Right atrium auricular region (tissue), 2 donors: Measurements from ENCODE around the gene PTPRD. TPM values are rescaled to one million over a fixed set of nuclear protein-coding genes. Genes with fewer than 3 reads are reported as not detected.

ENCODE experiments used
- DNase-seq: peaks from one replicate; pipeline ENCODE4 v3.0.0-alpha.2; 2019; ENCODE audit warnings: low spot score
- H3K27ac ChIP-seq, 2 donors: fragments of 200-600 bp; sonication (generic); 1 replicate in 1 of 2; 2 replicates in 1 of 2; pipeline ENCODE4 v1.5.1; 2016 to 2019
- H3K27me3 ChIP-seq, 2 donors: fragments of 200-600 bp; sonication (generic); one replicate each; pipeline versions ENCODE4 v1.5.1 to v1.6.0; 2017 to 2019
- H3K36me3 ChIP-seq: fragments of 200-600 bp; sonication (generic); one replicate; pipeline ENCODE4 v1.5.1; 2016
- H3K4me1 ChIP-seq, 2 donors: fragments of 200-600 bp; sonication (generic); one replicate each; pipeline versions ENCODE4 v1.5.1 to v1.6.0; 2017 to 2019
- H3K4me3 ChIP-seq, 2 donors: fragments of 200-600 bp; sonication (generic); 1 replicate in 1 of 2; 2 replicates in 1 of 2; pipeline ENCODE4 v1.5.1; 2017 to 2019; ENCODE audit warnings: mild to moderate bottlenecking in 1 of 2, moderate library complexity in 1 of 2
- H3K9me3 ChIP-seq, 2 donors: fragments of 200-600 bp; sonication (generic); one replicate each; pipeline ENCODE4 v1.5.1; 2019
- total RNA-seq, 2 donors: library from RNA; depleted of rRNA; stranded (reverse); fragments of >200 nt; gene quantifications; one replicate each; pipeline ENCODE4 v1.1.0, GENCODE V29; 2016
- TF ChIP-seq, protein P1 (sequence below), 2 donors: fragments of 200-600 bp; sonication (generic); IDR thresholded peaks; one replicate each; pipeline ENCODE4 v1.5.1; 2019; ENCODE audit warnings: antibody characterized with exemption in 2 of 2

Gene PTPRD
- total RNA-seq, 2 donors from 2014 or later, result 5.5 to 6.6 TPM

GRCh38 chr9:8349901-8350300 is 2262.9 kb downstream of the PTPRD start:
- Histone ChIP-seq H3K27me3 (no peaks in the 10 kb centered on the region), H3K36me3 (no peaks in the 10 kb centered on the region), H3K4me3 (no peak overlapping the region), H3K27ac (no peak overlapping the region), H3K9me3 (no peaks in the 10 kb centered on the region), H3K4me1 (no peaks in the 10 kb centered on the region)
- TF ChIP-seq, protein P1, sequence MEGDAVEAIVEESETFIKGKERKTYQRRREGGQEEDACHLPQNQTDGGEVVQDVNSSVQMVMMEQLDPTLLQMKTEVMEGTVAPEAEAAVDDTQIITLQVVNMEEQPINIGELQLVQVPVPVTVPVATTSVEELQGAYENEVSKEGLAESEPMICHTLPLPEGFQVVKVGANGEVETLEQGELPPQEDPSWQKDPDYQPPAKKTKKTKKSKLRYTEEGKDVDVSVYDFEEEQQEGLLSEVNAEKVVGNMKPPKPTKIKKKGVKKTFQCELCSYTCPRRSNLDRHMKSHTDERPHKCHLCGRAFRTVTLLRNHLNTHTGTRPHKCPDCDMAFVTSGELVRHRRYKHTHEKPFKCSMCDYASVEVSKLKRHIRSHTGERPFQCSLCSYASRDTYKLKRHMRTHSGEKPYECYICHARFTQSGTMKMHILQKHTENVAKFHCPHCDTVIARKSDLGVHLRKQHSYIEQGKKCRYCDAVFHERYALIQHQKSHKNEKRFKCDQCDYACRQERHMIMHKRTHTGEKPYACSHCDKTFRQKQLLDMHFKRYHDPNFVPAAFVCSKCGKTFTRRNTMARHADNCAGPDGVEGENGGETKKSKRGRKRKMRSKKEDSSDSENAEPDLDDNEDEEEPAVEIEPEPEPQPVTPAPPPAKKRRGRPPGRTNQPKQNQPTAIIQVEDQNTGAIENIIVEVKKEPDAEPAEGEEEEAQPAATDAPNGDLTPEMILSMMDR (IDR thresholded peaks at IDR 0.05), result no peak
- DNase-seq, result no peak

GRCh38 chr9:8349376-8349775 is 2263.4 kb downstream of the PTPRD start:
- Histone ChIP-seq H3K4me3 (no peak overlapping the region), H3K9me3 (no peaks in the 10 kb centered on the region), H3K36me3 (no peaks in the 10 kb centered on the region), H3K4me1 (no peaks in the 10 kb centered on the region), H3K27me3 (no peaks in the 10 kb centered on the region), H3K27ac (no peak overlapping the region)
- TF ChIP-seq, protein P1 (IDR thresholded peaks at IDR 0.05), result no peak
- no peak for DNase-seq

- H3K9me3 ChIP-seq, result no peaks in the 10 kb centered on the region
- no peak overlapping the region for H3K4me3 ChIP-seq
- H3K4me1 ChIP-seq, result no peaks in the 10 kb centered on the region
- no peak for DNase-seq
- H3K27me3 ChIP-seq, result no peaks in the 10 kb centered on the region
- H3K27ac ChIP-seq, result no peak overlapping the region
- TF ChIP-seq, protein P1 (IDR thresholded peaks at IDR 0.05), result no peak
- no peaks in the 10 kb centered on the region for H3K36me3 ChIP-seq
Observed at GRCh38 chr9:8348756-8349155, 2264.0 kb downstream of the PTPRD start.

GRCh38 chr9:8346296-8346695 is 2266.5 kb downstream of the PTPRD start:
- H3K27ac ChIP-seq, result no peak overlapping the region
- H3K27me3 ChIP-seq, result no peaks in the 10 kb centered on the region
- no peaks in the 10 kb centered on the region for H3K9me3 ChIP-seq
- H3K36me3 ChIP-seq, result no peaks in the 10 kb centered on the region
- no peak for DNase-seq
- no peak overlapping the region for H3K4me3 ChIP-seq
- H3K4me1 ChIP-seq, result no peaks in the 10 kb centered on the region
- TF ChIP-seq, protein P1 (IDR thresholded peaks at IDR 0.05), result no peak

GRCh38 chr9:8338767-8339510 is 2273.9 kb downstream of the PTPRD start:
- DNase-seq, result no peak
- H3K27ac ChIP-seq, result no peak overlapping the region
- no peaks in the 10 kb centered on the region for H3K4me1 ChIP-seq
- H3K36me3 ChIP-seq, result no peaks in the 10 kb centered on the region
- H3K9me3 ChIP-seq, result no peaks in the 10 kb centered on the region
- no peaks in the 10 kb centered on the region for H3K27me3 ChIP-seq
- TF ChIP-seq, protein P1 (IDR thresholded peaks at IDR 0.05), result no peak
- no peak overlapping the region for H3K4me3 ChIP-seq
